Neural progenitor cell (in vitro differentiated cells): Measurements from ENCODE around the gene EPHA5.

Experiments used
- CTCF ChIP-seq: fragments of 200-600 bp; sonication (generic); IDR thresholded peaks from 2 replicates; pipeline ENCODE4 v1.5.1; 2017; ENCODE audit warnings: antibody characterized with exemption, mild to moderate bottlenecking
- EZH2 ChIP-seq: fragments of 200-600 bp; sonication (generic); IDR thresholded peaks from 2 replicates; pipeline ENCODE4 v1.6.1; 2017; ENCODE audit warnings: antibody characterized with exemption, mild to moderate bottlenecking, moderate library complexity
- EZH2phosphoT487 ChIP-seq: fragments of 200-600 bp; sonication (generic); IDR thresholded peaks from 2 replicates; pipeline ENCODE4 v1.6.1; 2017; ENCODE audit warnings: antibody characterized with exemption

DNA sequence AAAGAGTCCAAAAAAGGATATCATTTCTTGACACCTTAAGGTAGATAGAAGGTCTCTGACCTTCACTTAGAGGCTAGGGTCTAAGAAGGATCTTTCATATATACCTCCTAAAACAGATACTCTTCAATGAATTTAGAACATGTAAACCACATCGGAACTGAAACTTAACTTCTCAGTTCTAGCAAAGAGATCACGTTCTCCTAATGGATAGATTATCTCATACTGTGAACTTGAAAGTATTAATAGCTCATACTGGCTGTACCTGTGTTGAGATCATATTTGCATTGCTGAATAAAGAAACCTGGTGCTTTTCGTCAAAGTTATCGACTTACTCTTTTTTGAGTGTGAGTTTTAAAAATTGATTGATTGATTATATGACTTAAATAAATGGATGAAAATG, 353.8 kb downstream of the EPHA5 start:
- TF ChIP-seq CTCF (no peak), EZH2 (no peak), EZH2phosphoT487 (no peak)
